Measurements from ENCODE around the gene GDF7. TPM values are rescaled to one million over a fixed set of nuclear protein-coding genes. Genes with fewer than 3 reads are reported as not detected.

Gene GDF7
- total and polyA plus RNA-seq, 2 donors (not counting 3 experiments of a cell fraction or from before 2014, with no cell fraction given) = 3.7 to 3.9 TPM

DNA sequence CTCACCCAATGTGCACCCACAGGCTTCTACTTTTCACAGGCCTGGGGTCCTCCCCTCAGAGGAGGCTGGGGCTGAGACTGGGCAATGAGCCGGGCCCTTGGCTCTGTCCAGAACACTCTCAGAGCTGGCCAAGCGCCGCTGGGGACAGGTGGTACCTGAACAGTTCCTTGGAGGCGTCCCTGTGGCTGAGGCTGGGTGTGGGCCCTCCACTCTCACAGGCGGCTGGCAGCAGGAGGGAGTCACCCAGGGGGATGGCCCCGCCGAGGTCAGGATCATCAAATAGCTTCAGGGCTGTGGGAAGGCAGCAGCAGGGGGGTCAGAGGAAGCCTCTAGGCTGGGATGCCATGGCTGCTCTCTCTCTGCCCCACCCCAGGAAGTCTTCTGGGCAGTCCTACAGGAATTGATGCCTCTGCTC, 43.2 kb upstream of the GDF7 start:
- H3K4me1 ChIP-seq (ENCODE audit: control insufficient read depth, extremely low read depth, insufficient read depth, low read length) = no peaks in the 10 kb centered on the region
- no peak for DNase-seq (ENCODE audit: low read depth, low spot score)
- CTCF ChIA-PET = no interaction called here
- intact Hi-C loops (cut with micrococcal nuclease) (no loop called here), dilution Hi-C loops (cut with MboI; ENCODE audit: extremely low pct_ligation_motif_present, low sequenced_read_pairs) (no loop called here)
- H3K9me1 ChIP-seq (replicated peaks; ENCODE audit: control insufficient read depth, extremely low read depth, insufficient read depth, low read length) = no peaks in the 10 kb centered on the region
- H3K79me2 ChIP-seq (ENCODE audit: control insufficient read depth, insufficient read depth, low read length) = no peaks in the 10 kb centered on the region
- H4K20me1 ChIP-seq (replicated peaks; ENCODE audit: control insufficient read depth, extremely low read depth, insufficient read depth, low read length) = no peaks in the 10 kb centered on the region
- H3K4me3 ChIP-seq (replicated peaks in 1 of 3; ENCODE audit: insufficient read depth in 1 of 3, low read depth in 1 of 3, low read length in 3 of 3) = no peak overlapping the region
- H3K27ac ChIP-seq (ENCODE audit: insufficient read depth, low read depth, low read length) = no peak overlapping the region
- peaks cover 0 to 21% of the 10 kb centered on the region in 2 experiments for H3K36me3 ChIP-seq (ENCODE audit: control insufficient read depth in 2 of 2, extremely low read depth in 1 of 2, insufficient read depth in 2 of 2, low read length in 2 of 2)
- H3K27me3 ChIP-seq (ENCODE audit: control insufficient read depth in 2 of 2, insufficient read depth in 2 of 2, low read length in 2 of 2) = no peaks in the 10 kb centered on the region
- no peak overlapping the region for H3K4me2 ChIP-seq (ENCODE audit: insufficient read depth, low read length)
- no peak for FAIRE-seq
- no peaks in the 10 kb centered on the region for H3K9me3 ChIP-seq (replicated peaks; ENCODE audit: control insufficient read depth, insufficient read depth, low read length)
- POLR2A ChIA-PET = no interaction called here
- no TSS peak for BruUV-seq (replicated peaks)
- no peak overlapping the region for H3K9ac ChIP-seq (replicated peaks; ENCODE audit: extremely low read depth, insufficient read depth, low read length)
- H2AFZ ChIP-seq (ENCODE audit: low read depth, low read length) = no peak overlapping the region
- no peak for TF ChIP-seq FOS (IDR thresholded peaks at IDR 0.05; ENCODE audit: borderline replicate concordance, insufficient read depth, low read length)
- no peak for TF ChIP-seq JUN (IDR thresholded peaks at IDR 0.05; ENCODE audit: borderline replicate concordance, insufficient read depth, insufficient read length, low read depth)
- no peak for TF ChIP-seq POLR2A (IDR thresholded peaks at IDR 0.05; ENCODE audit: low read depth, low read length)
- TF ChIP-seq, protein P1, sequence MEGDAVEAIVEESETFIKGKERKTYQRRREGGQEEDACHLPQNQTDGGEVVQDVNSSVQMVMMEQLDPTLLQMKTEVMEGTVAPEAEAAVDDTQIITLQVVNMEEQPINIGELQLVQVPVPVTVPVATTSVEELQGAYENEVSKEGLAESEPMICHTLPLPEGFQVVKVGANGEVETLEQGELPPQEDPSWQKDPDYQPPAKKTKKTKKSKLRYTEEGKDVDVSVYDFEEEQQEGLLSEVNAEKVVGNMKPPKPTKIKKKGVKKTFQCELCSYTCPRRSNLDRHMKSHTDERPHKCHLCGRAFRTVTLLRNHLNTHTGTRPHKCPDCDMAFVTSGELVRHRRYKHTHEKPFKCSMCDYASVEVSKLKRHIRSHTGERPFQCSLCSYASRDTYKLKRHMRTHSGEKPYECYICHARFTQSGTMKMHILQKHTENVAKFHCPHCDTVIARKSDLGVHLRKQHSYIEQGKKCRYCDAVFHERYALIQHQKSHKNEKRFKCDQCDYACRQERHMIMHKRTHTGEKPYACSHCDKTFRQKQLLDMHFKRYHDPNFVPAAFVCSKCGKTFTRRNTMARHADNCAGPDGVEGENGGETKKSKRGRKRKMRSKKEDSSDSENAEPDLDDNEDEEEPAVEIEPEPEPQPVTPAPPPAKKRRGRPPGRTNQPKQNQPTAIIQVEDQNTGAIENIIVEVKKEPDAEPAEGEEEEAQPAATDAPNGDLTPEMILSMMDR (IDR thresholded peaks at IDR 0.05; ENCODE audit: extremely low read depth in 1 of 2, insufficient read depth in 1 of 2, low read depth in 1 of 2, low read length in 2 of 2) = no peak
- TF ChIP-seq MYC (IDR thresholded peaks at IDR 0.05; ENCODE audit: low read depth, low read length) = no peak
- no peak for TF ChIP-seq EZH2 (IDR thresholded peaks at IDR 0.05; ENCODE audit: borderline replicate concordance, low read depth, low read length, severe bottlenecking)
